Hepatic stellate cell (primary cell): ENCODE measurements around the gene TCFL5.
"Not testable (repeated sequence)": the region's sequence is repeated elsewhere in the genome, so short reads cannot be mapped to it uniquely, and the experiment has no call there.

Source experiments
- DNase-seq: peaks from one replicate; pipeline ENCODE4 v3.0.0; 2011; ENCODE audit warnings: low spot score

Gene TCFL5

DNA sequence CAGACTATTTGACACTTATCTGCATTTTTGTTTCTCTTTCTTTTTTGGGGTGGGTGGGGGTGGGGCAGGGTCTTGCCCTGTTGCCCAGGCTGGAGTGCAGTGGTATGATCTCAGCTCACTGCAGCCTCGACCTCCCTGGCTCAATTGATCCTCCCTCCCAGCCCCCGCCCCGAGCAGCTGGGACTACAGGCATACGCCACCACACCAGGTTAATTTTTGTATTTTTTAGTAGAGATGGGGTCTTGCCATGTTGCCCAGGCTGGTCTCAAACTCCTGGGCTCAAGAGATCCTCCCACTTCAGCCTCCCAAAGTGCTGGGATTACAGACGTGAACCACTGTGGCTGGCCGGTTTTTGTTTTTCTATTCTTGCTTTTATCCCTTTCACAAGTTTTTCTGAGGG lies 8.3 kb downstream of the TCFL5 start:
- DNase-seq: not testable (repeated sequence)

DNA sequence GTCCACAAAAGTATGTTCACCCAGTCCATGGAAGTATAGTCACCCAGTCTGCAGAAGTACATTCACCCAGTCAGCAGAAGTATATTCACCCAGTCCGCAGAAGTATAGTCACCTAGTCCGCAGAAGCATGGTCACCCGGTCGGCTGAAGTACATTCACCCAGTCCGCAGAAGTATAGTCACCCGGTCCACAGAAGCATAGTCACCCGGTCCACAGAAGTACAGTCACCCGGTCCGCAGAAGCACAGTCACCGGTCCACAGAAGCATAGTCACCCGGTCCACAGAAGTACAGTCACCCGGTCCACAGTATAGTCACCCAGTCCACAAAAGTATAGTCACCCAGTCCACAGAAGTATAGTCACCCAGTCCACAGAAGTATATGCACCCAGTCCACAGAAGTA lies 8.8 kb downstream of the TCFL5 start:
- no peak for DNase-seq

DNA sequence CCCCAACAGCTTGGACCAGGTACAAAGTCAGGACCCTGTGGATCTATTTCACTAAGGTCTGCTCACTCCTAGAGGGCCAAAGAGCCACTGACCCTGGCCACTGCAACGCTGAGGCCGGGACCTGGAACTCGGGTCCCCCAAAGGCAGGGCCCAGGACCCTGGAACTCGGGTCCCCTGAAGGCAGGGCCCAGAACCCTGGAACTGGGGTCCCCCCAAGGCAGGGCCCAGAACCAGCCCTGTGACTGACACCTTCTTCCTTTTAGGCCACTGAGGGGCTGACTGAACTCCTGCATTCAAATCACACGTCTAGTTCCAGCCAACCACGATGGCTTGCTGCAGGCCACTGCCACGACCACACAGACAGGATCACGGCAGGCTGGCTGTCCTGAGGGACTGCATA lies 9.4 kb downstream of the TCFL5 start:
- no peak for DNase-seq

DNA sequence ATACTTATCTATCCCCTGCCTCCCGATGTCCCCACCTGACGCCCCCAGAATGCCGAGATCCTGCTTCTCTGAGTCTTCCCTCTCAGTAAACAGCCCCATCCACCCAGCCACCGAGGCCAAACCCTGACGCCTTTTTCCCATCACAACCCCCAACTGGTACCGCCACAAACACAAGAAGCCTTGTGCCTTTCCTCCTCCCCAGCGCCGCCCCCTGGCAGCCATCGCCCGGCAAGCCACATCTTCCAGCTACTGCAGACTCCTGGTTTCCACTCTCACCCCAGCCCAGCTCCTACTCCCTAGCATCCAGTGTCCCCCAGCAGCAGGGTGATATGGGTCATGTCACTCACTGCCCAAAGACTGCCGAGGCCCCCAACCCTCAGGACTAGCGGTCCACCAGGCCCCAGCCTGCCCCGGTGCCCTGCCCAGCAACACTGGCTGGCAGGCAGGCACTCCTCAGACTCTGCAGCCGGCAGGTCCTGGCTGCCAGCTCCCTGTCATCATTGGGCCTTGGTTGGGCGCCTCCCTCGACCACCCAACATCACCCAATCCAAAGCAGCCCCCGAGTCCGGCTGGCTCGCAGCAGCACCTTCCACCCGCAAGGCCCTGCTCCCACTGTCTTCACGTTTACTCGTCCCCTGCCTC lies 11.2 kb downstream of the TCFL5 start:
- no peak for DNase-seq

DNA sequence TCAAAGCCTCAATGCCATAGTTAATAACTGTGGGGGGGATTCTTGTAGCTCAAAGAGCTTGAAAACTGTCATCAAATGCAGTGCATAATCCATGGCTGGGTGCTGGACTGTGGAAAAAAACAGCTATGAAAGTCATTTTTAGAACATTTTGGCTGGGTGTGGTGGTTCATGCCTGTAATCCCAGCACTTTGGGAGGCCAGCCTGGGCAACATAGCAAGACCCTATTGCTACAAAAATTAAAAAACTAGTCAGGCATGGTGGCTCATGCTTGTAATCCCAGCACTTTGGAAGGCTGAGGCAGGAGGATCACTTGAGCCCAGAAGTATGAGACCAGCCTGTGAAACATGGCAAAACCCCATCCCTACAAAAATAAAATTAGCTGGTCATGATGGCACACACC lies 12.2 kb downstream of the TCFL5 start:
- DNase-seq: no peak

DNA sequence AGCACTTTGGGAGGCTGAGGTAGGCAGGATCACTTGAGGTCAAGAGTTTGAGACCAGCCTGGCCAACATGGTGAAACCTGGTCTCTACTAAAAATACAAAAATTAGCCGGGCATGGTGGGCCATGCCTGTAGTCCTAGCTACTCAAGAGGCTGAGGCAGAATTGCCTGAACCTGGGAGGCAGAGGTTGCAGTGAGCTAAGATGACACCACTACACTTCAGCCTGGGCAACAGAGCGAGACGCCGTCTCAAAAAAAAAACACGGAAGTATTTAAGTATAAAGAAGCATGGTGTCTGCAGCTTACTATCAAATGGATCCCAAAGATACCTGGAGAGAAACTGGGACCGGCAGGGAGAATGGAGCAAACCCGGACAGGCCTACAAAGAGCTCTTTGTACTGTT lies 12.7 kb downstream of the TCFL5 start:
- DNase-seq: not testable (repeated sequence)

DNA sequence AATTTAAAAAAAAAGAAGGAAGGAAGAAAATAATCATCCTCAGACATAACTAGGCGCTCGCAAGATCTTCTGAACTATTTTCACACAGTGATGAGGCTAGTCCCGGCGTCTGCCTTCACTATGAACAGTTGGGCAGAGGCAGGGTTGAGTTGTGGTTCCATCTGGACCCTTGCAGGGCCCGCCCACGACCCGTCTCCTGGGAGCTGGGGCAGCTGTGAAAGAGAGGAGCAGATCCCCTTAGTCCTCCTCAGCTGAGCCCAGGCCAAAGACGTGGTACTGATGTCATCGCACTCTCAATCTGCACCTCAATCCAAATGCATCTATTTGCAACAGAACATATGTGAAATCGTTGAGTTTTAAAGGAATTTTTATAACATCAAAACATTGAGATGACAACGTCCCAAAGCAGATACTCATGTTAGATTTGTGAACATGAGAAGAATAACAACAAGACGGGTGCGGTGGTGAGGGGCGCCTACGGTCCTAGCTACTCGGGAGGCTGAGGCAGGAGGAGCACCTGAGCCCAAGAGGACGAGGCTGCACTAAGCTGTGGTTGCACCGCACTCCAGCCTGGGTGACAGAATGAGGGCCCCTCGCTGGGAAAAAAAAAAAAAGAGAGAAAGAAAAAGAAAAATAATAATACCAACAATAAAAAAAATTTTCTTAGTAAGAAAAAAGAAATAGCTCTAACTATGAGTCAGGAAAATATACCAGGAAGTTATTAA lies 15.3 kb downstream of the TCFL5 start:
- DNase-seq: no peak

DNA sequence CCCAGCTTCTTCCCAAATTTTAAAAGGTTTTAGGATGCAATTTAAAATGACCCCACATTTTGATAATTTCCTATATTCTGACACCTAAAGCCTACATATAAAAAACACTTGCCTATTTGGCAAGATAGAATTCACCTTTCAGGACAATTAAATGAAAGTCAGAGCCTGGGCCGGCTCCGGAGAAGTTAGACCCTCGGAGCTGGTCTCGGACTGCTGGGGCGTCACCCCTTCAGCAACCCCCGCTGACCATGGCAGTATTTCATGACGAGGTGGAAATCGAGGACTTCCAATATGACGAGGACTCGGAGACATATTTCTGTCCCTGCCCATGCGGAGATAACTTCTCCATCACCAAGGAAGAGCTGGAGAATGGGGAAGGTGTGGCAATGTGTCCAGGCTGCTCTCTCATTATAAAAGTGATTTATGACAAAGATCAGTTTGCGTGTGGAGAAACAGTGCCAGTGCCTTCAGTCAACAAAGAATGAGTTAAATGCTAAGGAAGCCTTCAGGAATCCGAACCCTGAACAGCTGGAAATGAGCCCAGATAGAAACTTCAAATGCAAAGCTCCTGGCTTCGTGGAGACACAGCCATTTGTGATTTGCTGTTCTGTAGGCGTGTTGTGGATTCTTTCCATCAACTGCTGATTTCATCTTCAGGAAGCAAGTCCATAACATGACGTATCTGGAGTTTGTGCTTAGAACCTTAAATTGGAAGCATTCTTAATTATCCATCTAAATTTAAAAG lies 16.0 kb downstream of the TCFL5 start:
- DNase-seq: no peak

DNA sequence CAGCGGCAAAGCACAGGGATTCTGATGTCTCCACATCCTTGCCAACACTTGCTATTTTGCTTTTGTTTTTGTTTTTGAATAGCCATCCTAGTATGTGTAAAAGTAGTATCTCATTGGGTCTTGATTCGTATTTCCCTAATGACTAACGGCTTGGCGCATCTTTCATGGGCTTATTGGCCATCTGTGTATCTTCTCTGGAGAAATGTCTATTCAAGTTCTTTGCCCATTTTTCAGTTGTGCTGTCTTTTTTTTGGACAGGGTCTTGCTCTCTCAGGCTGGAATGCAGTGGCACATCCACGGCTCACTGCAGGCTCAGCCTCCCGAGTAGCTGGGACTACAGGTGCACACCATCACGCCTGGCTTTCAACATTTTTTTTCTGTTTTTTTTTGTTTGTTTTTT lies 17.4 kb downstream of the TCFL5 start:
- DNase-seq: no peak

DNA sequence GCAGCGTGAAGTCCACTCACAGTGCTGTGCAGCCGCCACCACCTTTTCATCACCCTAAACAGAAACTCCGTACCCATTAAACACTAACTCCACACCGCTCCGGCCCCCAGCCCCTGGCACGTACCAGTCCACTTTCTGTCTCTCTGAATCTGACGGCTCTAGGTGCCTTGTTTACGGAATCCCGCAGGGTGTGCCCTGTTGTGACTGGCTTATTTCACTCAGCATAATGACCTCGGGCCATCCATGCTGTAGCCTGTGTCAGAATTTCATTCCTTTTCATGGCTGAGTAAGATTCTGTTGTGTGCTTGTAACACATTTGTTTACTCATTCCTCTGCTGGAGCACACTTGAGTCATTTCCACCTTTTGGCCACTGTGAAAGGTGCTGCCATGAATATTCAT lies 18.0 kb downstream of the TCFL5 start:
- DNase-seq: no peak

DNA sequence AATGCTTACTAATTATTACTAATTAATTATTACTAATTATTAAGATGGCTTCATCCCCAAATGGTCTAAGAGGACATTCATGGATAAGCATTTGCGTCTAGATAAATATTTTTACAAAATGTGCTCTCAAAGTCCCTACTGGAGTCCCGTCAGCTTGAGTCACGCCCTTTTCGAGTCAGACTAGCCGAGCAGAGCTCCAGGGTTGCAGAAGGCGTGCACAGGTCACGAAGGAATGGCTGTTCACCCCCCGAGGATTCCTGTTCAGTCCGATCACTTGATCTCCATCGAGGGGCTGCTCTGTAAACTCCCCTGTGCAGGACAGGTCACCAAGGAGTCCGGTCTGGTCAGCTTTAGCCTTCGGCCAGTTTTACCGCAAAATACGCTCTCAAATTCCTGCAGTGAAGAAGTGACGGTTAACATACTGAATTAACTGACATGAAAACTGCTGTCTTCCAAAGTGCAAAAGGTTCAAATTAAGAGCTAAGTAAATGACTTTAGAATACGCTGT lies 19.9 kb downstream of the TCFL5 start:
- no peak for DNase-seq

DNA sequence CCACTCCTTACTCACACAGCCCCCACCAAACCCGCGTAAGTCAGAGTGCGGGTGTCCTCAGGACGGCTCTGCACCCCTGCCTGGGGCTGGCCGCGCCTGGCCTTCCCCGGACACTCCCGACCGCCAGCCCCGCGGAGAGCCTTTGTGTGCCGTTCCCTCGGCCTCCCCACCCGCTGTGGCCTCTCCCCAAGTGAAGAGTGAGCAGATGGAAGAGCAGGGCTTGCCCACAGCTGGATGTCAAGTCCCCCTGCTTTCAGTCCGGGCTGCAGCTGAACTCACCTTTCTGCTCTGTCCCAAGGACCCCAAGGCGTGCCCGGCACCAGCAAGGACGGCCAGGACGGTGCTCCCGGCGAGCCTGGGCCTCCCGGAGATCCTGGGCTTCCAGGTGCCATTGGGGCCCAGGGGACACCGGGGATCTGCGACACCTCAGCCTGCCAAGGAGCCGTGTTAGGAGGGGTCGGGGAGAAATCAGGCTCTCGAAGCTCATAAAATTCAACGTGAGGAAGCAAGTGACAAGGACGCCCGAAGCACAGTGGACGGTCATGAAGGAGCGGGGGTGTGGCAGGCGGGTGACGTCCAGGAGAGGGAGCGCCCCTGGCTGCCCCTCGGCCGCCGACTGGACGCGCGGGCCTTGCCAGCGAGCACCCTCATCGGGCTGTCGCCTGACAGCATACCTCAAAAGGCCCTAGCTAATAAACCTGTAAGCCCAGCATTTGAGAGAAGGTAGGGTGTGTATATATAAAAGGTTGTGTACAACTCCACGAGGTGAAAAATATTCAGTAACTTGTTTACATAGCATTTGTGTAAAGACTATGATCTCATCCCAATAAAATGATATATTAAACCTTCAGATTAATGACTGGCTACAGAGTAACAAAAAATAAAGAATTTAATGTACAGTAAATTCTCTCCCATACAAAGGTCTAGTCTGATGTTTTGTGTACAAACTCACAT lies 21.1 kb downstream of the TCFL5 start:
- no peak for DNase-seq

DNA sequence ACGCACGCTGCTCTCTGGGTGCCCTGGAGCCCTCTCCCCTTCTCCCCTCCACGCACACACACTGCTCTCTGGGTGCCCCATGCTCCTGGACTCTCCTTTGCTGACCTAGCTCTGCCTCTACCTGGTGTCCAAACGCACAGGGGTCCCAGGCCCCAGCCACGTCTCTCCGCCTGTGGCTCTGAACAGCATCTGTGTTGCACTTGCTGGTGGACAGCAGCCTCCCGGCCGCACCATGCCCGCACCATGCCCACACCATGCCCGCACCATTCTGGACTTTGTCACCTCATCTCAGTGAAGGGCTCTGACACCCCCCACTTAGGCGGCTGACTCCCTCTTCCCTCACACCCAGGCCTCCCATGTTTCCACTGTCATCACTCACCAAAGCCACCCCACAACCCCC lies 21.8 kb downstream of the TCFL5 start:
- DNase-seq: no peak

DNA sequence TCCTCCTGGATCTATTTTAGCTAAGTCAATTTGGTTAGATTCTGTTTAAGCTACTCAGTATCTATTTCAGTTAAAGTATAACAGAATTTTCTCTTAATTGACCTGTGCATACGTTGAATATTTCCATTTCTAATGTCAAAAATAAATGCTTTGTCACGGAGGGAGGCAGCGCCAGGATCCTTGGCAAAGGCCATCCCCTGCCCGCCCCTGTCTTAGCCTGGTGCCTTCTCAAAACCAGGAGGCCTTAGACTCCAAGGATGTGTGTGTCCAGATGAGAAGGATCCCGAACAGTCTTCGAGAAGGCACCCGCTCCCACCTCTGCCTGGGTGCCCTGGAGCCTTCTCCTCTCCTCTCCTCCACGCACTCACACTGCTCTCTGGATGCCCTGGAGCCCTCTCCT lies 22.4 kb downstream of the TCFL5 start:
- DNase-seq: no peak

DNA sequence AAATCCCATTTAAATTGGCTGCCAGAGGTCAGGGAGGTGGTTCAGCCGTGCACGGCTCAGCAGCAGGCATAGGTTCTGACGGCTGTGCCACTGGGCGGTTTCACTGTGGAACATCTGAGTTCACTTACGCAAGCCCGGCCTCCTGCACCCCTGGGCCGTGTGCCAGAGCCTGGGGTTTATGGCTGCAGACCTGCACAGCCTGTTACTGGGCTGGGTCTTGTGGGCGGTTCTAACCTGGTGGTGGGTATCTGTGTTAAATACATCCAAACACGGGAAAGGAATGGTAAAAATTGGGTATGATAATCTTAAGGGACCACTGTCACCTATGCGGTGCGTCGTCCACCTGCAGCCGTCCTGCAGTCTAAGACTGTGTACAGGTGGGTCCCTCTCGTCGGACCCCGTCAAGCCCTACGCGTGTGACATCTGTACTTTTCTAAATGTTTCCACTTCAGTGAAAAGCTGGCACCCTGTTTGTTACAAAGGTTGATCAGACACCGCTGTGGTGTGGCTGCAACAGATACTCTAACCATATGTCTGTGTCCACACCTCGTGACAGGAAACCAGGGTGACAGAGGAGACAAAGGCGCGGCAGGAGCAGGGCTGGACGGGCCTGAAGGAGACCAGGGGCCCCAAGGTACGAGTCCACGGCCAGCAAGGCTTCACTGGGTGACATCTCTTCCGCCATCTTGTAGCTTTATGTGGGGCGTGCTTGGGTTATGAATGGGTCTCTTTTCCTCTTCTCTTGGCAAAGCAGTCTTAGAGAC lies 23.3 kb downstream of the TCFL5 start:
- DNase-seq: no peak

DNA sequence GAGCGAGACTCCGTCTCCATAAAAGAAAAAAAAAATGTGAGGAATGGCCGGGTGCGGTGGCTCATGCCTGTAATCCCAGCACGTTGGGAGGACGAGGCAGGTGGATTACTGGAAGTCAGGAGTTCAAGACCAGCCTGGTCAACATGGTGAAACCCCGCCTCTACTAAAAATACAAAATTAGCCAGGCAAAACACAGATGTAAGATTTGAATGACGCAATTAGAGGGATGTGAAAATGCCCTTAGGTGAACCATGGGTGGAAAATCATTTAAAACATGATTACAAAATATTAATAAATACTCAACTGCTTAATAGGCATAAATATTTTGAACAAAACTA lies 23.9 kb downstream of the TCFL5 start:
- DNase-seq: no peak

DNA sequence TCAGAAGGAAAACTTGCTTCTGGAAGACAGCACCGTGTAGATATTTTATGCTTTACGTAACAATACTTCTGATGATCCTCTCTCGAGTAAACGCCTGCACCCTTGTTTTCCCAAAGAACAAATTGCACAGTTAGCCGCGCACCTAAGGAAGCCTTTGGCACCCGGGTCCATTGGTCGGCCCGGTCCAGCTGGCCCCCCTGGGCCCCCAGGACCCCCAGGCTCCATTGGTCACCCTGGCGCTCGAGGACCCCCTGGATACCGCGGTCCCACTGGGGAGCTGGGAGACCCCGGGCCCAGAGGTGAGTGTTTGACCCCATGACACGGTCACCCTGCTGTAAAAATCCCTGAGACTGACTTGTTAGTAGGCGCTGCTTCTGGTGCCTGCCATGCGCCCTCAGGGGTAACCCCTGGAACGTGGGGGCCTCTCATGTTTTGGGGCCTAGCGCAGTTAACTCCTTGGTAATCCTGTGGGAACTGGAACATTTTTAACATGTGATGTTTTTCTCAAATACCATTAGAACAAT lies 24.6 kb downstream of the TCFL5 start:
- no peak for DNase-seq

DNA sequence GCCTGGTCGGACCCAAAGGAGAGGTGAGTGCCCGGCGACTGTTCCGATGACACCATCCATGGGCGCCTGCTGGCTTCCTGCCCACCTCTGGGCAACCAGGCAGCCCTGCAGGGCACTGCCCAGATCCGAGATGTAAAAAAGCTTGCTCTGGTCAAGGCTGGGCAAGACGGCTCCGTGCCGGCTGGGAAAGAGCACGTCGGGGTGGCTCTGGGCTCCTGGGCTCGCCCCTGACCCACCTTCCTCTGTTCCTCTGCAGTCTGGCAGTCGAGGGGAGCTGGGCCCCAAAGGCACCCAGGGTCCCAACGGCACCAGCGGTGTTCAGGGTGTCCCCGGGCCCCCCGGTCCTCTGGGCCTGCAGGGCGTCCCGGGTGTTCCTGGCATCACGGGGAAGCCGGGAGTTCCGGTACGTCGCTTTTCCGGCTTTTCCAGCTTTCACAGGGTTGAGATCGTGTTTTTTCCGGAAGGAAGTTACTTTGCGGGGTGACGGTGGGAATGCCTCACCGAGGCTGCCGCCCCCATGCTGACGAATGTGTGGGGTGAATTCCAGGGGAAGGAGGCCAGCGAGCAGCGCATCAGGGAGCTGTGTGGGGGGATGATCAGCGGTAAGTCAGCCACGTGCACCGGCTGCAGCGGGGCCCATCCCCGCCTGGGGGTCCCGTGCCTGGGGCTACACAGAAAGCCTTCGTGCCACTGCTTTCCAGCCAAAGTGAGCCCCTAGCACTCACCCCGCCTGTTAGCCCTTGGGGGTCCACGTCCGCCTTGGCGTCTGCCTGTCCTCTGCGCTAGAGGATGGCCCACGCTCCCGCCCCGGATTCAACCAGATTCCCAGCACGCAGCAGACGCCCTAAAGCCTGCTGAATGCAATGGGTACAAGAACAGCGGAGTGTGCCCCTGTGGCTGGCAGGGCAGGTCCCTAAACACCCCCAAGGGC lies 25.4 kb downstream of the TCFL5 start:
- no peak for DNase-seq

DNA sequence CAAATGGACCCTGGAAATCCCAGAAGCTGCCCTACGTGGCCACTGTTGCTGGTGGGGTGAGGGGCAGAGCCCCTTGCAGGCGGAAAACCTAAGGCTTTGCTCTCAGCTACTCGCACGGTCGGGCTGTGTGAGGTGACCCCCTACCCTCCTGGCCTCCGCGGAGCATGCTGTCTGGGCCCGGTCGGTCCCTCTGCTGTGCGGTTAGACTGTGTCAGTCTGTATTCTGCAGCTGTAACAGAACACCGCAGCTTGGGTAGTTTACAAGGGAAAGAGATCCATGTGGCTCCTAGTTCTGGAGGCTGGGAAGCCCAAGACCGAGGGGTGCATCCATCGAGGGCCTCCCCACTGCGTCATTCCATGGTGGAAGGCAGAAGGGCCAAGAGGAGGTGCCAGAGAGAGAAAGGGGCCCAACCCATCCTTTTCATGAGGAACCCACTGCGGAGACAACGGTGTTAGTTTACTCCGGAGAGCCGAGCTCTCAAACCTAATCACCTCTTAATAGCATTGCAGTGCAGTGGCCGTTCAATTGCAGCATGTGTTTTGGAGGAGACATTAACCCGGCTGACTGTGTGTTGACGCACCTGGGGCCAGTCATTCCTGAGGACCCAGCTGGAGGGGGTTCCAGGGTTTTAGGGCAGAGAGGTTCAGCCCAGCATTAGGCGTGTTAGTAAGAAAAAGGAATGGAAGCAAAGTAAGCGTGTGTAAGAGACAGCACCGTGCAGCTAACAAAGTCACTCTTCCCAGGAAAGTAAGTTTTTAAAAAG lies 26.5 kb downstream of the TCFL5 start:
- DNase-seq: no peak
